HG03139 (cell line): ENCODE data around the gene ZSCAN9.

Source experiments
- ATAC-seq: cut with Tn5 transposase; IDR thresholded peaks from one replicate; pipeline ENCODE4 v1.9.1; 2021; ENCODE audit not compliant: unreplicated experiment

Gene ZSCAN9

GRCh38 chr6:28266563-28266961, 41.5 kb downstream of the ZSCAN9 start:
- ATAC-seq = no peak

- ATAC-seq = peak; percentile 78
These were observed 42.1 kb downstream of the ZSCAN9 start, which contains the start of gene ZSCAN26 for GRCh38 chr6:28266962-28267694. Gene ZSCAN26, plus strand, starts transcription at chr6:28267143. Its CDS starts 4,777 bp downstream, at chr6:28271920.

- ATAC-seq = no peak
These were observed 42.6 kb downstream of the ZSCAN9 start for GRCh38 chr6:28267695-28268059.

- no peak for ATAC-seq
These were observed 44.4 kb downstream of the ZSCAN9 start for GRCh38 chr6:28269492-28269891.

GRCh38 chr6:28274888-28275287, 49.8 kb downstream of the ZSCAN9 start:
- no peak for ATAC-seq

GRCh38 chr6:28277746-28278145, 52.7 kb downstream of the ZSCAN9 start:
- no peak for ATAC-seq

GRCh38 chr6:28280595-28281287, 55.7 kb downstream of the ZSCAN9 start:
- ATAC-seq = no peak

GRCh38 chr6:28281288-28282064, 56.4 kb downstream of the ZSCAN9 start, which contains the start of gene PGBD1:
Gene PGBD1, plus strand, starts transcription at chr6:28281572. Its CDS starts 2,242 bp downstream, at chr6:28283814.
- ATAC-seq = peak; percentile 63

GRCh38 chr6:28282926-28283325, 57.9 kb downstream of the ZSCAN9 start:
- ATAC-seq = no peak
